HG03469 (cell line): ENCODE data around the gene HELZ2.
"Not testable (repeated sequence)": the region's sequence is repeated elsewhere in the genome, so short reads cannot be mapped to it uniquely, and the experiment has no call there.

Experiments used
- ATAC-seq: cut with Tn5 transposase; IDR thresholded peaks from one replicate; pipeline ENCODE4 v1.9.1; 2021; ENCODE audit warnings: mild to moderate bottlenecking, moderate library complexity, moderate number of reproducible peaks; ENCODE audit not compliant: unreplicated experiment

Gene HELZ2

DNA sequence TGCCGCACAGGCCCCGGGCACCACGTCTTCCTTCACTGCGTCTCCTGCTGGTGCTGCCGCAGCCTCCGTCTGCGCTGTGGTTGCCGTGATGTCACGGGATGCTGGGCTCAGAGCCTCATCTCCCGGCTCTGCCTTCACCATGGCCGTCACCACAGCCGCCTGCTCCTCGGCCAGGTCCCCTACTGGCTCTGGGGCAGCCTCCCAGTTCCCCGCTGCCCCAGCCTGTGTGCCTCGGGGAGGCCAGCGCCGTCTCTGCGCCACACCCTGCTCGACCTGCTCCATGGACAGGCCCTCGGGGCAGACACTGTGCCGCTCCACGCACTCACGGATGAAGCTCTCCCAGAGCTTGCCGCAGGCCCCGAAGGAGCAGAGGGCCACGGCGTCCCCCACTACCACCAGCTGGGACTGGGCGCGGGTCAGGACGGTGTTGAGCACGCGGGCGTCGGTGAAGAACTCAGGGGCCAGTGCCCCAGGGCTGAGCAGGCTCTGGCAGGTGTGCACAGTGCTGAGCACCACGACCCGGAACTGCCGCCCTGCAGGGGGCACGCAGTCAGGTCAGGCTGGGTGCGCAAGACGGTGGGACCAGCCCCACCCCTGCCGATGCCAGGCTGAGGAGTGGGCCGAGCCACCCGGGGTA, 8.2 kb downstream of the HELZ2 start:
- ATAC-seq, result no peak

DNA sequence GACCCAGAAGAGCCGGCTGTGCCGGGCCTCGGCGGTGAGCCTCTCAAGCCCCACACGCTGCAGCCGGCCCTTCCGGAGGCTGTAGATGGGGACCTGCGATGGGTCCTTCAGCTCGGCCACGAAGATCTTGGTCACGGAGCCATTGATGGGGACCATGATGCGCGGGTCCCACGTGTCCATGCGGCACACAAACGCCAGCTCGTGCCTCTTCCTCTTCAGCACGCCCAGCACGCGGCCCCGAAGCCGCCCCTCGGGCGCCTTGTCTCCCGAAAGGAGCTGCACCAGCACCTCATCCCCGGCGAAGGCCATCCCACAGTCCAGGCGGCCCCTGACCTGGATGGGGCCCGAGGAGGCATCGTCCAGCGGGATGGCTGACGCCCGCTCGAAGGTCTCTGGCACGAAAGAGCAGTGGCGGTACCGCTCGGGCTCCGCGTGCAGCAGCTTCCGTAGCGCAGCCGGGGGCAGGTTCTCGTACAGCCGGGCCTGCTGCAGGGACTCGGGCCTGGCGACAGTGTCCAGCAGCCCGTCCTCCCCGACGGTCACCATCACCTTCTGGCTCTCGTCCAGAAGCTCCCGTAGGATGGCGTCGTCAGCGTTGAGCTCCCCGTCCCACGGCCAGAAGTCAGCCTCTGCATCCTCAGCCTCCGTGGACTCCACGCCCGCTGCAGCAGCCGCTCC, 8.9 kb downstream of the HELZ2 start:
- ATAC-seq, result no peak

DNA sequence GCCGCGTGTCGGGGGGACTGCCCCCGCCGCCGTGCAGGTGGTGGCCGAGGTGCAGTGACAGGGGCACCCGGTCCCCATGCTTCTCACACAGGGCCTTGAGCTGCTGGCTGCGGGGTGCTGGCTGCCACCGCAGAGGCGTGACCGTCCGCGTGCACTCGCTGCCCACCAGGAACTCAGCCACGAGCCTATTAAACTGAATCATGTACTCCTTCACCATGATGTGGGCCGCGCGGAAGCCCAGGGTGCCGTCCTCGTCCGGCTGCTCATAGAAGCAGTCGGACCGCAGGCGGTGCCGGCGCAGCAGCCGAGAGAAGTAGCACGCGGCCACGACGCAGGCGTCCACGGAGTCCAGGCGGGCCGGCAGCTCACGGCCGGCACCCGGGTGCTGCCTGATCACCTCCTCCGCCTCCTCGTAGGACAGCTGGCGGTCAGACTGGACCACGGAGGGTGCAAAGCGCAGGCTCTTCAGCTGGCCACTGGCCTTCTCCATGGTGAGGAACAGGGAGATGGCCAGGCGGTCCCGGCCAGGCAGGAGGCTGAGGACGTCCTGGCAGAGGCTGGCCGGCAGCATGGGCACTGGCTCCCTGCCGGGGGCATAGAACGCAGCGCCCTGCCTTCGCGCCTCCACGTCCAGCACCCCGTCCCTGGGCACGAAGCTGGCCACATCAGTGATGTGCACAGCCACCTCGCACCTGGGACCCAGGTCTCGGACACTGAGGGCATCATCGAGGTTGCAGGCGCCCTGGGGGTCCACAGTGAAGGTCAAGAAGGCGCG, 9.8 kb downstream of the HELZ2 start:
- ATAC-seq, result no peak

DNA sequence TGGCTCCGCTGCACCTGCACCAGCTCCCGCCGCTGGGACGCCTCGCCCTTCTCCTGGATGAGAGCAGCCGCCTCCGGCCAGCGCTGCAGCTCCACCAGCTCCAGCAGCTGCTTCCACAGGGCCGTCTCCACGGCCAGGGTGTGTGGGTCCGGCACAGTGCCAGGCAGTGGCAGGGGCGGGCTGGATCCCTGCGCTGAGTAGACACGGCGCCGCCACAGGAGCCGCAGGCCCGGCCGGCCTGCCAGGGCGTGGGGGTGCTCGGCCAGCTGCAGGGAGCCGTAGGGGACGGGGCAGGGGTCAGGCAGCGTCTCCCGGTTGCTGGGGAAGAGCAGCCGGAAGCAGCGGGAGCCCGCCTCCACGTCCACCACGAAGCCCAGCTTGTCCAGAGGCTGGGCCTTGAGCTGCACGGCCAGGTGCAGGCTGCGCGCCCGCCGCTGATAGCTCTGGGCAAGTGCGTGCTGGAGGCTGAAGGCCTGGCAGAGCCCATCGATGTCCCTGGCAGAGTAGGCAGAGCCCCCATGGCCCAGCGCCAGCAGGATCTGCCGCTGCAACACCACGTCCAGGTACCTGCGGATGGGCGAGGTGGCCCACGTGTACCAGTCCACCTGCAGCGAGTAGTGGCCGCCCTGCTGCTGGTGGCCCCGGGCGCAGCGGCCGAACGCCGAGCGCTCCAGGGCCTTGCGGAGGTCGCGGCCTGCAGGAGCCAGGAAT, 10.7 kb downstream of the HELZ2 start:
- ATAC-seq, result no peak

DNA sequence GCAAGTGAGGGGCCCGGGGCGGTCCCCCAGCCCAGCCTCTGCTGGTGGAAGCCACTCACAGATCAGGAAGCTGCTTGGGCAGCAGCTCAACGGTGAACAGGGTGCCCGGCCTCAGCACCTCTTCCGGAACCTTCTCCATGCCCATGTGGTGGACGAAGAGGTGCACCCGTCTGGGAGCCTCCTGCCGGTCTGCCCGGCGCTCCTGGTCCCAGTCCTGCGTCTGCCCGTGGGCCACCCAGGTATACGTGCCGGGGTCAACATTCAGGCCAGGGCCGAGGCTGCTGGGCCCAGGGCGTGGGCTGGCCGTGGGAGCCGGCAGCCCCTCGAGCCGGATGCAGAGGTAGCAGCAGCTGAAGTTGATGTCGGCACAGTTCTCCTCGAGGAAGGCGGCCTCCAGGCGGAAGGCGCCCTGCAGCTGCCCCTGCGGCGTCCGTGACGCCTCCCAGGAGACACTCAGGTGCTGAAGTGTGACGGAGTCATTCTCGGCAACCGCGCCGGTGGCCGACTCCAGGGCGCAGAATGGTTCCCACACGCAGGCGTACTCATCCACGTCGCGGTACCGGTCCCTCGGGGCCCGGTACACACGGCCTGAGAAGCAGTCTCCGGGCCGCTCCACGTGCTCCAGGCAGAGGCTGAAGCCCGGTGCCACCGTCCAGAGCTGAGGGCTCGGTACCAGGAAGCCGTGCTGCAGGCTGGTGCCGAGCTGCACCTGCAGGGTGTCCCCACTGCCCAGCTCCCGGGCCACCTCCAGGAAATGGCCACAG, 11.4 kb downstream of the HELZ2 start:
- ATAC-seq, result no peak

DNA sequence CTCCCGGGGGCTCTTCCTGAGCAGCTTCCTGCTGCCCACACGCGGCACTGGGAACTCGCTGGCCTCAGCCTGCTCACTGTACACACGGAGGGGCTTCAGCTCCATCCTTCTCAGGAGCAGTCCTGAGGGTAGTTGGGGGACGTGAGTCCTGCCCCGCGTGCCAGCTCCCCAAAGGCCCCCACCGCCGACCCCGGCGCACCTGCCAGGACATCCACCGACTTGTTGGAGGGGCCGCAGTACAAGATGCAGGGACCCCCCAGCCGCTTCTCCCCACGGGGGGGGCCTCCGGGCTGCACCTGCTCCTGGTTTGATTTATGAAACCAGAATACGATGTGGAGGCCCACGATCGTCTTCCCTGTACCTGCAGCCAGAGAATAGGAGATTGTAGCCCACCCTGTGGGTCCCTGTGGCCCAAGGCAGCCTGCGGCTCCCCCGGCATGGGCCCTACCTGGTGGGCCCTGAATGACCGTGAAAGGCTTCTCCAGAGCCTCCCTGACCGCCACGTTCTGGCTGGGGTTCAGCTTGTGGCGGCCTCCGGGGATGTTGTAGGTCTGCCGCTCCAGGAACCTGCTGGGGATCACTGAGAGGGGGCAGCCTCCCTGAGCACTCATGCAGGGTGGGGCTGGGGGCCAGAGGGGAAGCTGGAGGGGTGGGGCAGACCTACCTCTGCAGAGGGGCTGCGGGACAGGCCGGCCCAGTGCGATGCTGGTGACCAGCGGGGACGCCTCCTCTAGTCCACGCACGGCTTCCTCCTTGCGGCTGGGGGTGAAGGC, 12.2 kb downstream of the HELZ2 start:
- ATAC-seq, result no peak

DNA sequence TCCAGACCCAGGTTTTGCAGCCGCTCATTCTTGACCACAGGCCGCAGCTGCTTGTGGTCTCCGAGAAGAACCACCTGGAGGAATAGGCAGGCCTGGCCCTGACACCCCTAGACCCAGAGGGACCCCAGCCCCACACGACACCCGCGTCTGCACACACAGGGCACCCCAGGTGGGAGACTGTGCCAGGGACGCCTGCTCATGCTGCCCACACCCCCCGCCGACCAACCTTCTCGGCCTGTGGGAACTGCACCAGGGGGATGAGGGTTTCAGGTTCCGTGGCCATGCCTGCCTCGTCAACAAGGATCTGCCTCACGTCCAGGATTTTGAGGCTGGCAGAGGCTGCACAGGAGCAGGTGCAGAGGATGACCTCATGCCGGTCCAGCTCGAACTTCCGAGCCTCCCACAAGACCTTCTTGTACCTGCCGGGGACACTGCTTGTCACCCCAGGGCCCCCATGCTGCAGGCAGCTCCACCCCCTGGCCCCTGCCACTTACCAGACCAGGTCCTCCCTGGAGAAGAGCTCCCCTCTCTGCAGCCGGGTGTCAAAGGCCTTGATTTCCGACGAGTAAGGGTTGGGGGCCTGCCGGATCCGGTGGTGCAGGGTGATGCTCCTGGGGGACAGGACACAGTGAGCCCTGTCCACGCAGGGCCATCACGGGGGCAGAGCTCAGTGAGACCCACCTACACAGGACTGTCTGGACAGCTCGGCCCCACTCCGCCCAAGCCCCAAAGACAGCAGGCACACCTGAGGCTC, 13.0 kb downstream of the HELZ2 start:
- no peak for ATAC-seq

DNA sequence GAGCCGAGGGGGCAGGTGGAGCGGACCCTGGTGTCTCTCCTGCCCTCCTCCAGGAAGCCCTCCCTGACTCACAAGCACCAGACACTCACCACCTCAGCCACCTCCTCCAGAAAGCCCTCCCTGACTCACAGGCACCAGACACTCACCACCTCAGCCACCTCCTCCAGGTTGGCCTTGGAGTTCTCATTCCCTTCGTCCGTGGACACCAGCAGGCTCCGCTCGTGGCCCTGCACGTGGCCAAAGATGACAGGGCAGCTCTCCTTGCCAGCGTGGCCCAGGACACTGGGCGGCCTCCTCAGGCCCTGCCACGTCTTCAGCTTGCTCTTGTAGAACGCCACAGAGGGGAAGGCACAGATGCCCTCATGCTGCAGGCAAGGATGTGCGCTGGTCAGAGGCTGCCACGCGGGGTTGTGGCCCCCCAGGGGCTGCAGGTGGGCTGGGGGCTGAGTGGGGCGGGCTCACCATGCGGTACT, 13.7 kb downstream of the HELZ2 start:
- ATAC-seq, result no peak

DNA sequence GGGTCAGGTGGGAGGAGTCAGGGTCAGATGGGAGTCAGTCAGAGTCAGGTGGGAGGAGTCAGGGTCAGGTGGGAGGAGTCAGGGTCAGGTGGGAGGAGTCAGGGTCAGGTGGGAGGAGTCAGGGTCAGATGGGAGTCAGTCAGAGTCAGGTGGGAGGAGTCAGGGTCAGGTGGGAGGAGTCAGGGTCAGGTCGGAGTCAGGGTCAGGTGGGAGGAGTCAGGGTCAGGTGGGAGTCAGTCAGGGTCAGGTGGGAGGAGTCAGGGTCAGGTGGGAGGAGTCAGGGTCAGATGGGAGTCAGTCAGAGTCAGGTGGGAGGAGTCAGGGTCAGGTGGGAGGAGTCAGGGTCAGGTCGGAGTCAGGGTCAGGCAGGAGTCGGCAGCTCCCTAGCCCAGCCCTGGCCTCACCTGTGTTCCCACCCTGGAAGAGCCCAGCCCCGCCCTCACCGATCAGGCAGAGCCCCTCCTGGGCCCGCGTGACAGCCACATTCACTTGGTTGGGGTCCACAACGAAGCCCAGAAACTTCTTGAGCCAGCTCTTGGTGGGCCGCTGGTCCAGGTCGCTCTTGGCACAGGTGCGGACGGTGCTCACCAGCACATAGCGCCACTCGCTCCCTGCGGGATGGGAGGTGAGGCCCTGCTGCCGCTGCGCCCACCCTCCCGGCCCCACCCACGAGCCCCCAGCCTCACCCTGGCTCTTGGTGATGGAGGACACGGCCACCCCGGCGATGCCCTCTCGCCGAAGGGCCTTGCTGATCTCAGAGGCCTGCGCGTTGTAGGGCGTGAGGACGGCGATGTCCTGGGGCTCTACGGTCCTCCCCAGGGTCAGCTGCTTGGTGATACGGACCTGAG, 14.3 kb downstream of the HELZ2 start:
- not testable (repeated sequence) for ATAC-seq

DNA sequence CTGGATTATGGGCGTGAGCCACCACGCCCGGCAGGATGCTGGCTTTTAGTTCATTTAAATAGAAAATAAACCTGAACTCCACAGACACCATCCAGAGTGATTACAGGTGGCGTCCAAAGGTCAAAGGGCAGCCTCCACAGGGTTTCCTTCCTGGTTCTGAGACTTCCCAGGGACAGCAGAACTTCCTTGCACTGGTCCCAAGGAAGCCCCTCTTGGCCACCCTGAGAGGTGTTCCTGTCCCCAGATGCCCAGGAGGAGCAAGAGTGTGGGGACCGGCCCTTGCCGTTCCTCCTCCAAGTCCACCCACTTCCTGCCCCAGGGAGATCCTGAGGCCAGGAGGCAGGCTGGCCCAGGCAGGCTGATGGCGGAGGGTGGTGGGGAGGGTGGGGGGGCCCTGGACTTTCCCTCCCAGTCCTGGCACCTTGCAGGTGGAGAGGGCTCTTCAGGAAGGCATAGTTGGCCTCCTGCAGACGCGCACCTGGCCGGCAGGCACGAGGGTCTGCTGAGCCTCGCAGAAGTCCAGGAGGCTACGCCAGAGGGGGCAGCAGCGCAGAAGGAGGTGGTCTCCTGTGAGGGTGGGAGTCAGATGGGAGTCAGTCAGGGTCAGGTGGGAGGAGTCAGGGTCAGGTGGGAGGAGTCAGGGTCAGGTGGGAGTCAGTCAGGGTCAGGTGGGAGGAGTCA, 15.1 kb downstream of the HELZ2 start:
- ATAC-seq, result no peak

DNA sequence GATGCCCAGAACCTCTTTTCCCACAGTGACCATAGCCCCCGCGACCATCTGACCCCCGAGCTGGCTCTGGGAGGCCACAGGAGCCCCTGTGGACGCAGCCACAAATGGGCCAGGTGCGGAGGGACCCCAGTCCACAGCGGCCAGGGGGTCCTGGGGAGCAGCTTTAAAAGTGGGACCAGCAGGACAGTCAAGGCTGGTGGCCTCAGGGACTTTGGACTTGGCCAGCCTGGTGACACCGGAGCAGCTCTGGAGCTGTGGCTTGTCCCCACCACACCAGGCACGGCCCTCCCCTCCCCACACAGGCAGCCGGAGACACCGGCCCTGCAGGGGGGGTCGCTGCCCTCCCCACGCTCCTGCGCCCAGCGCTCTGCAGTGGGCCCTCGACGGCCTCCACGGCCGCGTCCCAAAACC, 16.6 kb downstream of the HELZ2 start:
- no peak for ATAC-seq

DNA sequence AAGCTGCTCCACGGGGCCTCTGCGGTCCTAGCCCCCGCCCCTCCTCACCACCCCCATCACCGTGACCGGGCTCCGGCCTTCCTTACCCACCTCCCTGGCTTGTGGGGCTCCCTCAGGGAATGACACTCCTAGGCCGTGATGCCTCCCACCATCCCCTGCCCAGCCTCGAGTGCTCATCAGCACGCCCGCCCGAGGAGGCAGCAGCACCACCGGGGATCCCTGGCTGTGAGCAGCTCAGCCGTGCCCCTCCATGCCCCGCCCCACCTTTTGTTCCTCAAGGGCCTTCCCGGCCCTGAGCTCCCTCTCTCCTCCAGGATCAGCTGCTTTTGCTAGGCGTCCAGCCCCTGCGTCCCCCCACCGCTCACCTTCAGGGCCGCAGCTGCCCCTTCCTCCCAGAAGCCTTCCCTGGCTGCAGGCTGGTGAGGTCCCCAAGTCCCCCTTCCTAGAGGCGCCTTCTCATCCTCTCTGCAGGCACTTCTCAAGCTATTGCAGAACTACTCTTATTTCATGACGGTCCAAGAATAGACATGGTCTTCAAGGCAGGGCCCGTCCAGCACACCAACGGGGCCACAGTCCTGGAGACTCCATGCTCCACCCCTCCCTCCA, 17.1 kb downstream of the HELZ2 start:
- no peak for ATAC-seq

DNA sequence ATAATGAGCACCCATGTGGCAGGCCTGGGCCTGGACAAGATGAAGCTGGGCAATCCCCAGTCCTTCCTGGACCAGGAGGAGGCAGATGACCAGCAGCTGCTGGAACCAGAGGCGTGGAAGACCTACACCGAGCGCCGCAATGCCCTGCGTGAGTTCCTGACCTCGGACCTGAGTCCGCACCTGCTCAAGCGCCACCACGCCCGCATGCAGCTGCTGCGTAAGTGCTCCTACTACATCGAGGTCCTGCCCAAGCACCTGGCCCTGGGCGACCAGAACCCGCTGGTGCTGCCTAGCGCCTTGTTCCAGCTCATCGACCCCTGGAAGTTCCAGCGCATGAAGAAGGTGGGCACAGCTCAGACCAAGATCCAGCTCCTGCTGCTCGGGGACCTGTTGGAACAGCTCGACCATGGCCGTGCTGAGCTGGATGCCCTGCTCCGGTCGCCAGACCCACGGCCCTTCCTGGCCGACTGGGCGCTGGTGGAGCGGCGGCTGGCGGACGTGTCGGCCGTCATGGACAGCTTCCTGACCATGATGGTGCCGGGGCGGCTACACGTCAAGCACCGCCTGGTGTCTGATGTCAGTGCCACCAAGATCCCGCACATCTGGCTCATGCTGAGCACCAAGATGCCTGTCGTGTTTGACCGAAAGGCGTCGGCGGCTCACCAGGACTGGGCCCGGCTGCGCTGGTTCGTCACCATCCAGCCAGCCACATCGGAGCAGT, 18.2 kb downstream of the HELZ2 start:
- no peak for ATAC-seq

DNA sequence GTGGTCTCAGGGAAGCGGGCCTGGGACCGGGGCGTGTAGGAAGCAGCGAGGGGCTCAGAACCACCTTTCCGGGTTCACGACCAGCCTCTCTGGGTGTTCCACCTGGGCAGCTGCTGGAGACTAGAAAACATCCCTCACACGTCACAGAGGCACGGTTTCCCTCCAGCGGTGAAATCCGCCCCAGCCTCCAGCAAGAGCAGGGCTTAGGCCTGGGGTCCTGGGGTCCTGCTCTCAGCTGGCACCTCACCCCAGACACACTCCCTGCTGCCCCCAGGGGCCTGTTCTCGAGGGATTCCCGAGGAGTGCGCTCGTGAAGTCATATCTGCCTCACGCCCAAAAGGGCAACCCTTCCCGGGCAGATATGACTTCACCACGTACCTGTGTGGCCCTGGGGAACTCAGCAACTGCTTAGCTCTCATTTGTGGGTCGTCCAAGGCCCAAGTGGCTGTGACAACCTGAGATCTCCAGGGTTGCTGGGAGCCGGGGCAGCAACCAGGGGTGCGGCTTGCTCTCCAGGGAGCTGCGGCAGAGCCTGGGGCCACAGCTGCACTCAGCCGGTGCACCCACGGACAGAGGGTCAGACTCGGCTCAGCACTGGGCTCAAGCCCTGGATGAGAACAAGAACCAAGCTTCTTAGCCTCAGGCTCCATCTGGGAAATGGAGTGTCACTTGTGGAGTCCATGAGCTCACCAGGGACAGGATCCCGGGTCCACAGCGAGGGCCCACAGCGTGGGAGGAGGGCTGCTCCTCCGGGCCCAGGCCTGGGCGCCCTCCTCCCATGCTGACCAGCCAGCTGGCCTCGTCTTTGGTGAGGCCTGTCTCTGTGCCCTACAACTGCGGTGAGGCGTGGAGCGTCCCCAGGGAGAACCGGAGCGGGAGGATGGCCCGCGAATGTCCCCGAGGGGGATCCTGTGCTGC, 19.4 kb downstream of the HELZ2 start:
- ATAC-seq, result no peak

DNA sequence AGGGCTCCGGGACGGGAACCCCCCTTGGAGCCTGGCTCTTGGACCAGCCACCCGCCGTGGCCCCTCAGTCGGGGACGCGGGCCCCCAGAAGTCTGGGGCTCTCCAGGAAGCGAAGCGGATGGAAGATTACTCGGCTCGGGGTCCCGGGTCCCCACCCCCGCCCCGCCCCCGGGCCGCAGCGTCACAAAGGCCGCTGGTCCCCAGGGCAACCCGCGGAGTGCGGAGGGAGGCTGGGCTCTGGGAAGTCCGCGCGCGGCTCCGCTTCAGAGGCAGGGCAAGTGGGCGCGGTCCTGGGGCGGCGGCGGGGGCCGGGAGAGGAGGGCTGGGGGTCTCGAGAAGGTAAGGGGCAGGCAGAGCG, 20.1 kb downstream of the HELZ2 start, which contains the start of gene FNDC11:
Gene FNDC11 (plus strand): TSS at position 227 of the 358 bp plus-strand sequence. CDS start 1,505 bp downstream, outside the sequence.
- ATAC-seq, result peak; percentile 12
